ENCODE results near the gene TNS1.

TNS1 gene

GRCh38 chr2:217751192-217751591, 251.6 kb downstream of the TNS1 start:
- no peaks in the 10 kb centered on the region for H3K36me3 ChIP-seq (ENCODE audit: insufficient read depth, low read length)
- H3K4me3 ChIP-seq (ENCODE audit: low read length) = no peak overlapping the region
- no peak overlapping the region for H3K27ac ChIP-seq (ENCODE audit: low read depth, low read length)
- no peak overlapping the region for H3K9ac ChIP-seq (ENCODE audit: low read depth, low read length)
- H3K9me3 ChIP-seq (ENCODE audit: insufficient read depth, low read depth, low read length) = no peaks in the 10 kb centered on the region
- H3K27me3 ChIP-seq (ENCODE audit: insufficient read depth, low read length) = peaks cover 5% of the 10 kb centered on the region; the same call in 1 of the 2 replicates
- H3K4me1 ChIP-seq (ENCODE audit: insufficient read depth, low read length) = peaks cover 5% of the 10 kb centered on the region; the same call in 1 of the 2 replicates
- 91% methylated on average over 7 of the region's 7 CpGs for WGBS
